H1 (cell line): ENCODE measurements around the gene PRKAR1B. TPM values are rescaled to one million over a fixed set of nuclear protein-coding genes. Genes with fewer than 3 reads are reported as not detected.

Source experiments
- CTCF ChIA-PET: fragments of 300-600 bp; sonication (Branson Sonifier 250); formaldehyde crosslinking; loops from one replicate; lab custom pipeline; 2021; ENCODE audit not compliant: partially characterized antibody; lab: Charles Lee
- POLR2A ChIA-PET: fragments of 300-600 bp; sonication (Branson Sonifier 250); formaldehyde crosslinking; loops from one replicate; lab custom pipeline; 2021; ENCODE audit warnings: inconsistent platforms; ENCODE audit not compliant: partially characterized antibody; lab: Charles Lee
- DNase-seq, 2 experiments: peaks; one replicate each; pipeline versions ENCODE4 v3.0.0 to v3.0.0-alpha.2; 2010 to 2022; ENCODE audit warnings: low spot score in 2 of 2, low read depth in 1 of 2, mixed read lengths in 1 of 2
- FAIRE-seq: peaks from 2 replicates; lab custom pipeline; 2011; peaks lifted over from hg19 to GRCh38; lab: Jason Lieb, UNC
- H2AFZ ChIP-seq: 2 replicates; pipeline ENCODE4 v1.8.1; 2012; ENCODE audit warnings: low read length, inconsistent platforms
- H2AK5ac ChIP-seq: 2 replicates; pipeline ENCODE4 v1.6.1; 2013; ENCODE audit warnings: low read depth, low read length
- H2BK120ac ChIP-seq: replicated peaks from 2 replicates; pipeline ENCODE3; 2013; ENCODE audit warnings: low read depth, low read length, inconsistent platforms
- H2BK12ac ChIP-seq: 2 replicates; pipeline ENCODE4 v1.6.1; 2013; ENCODE audit warnings: low read depth, low read length
- H2BK15ac ChIP-seq: 2 replicates; pipeline ENCODE4 v1.6.1; 2013; ENCODE audit warnings: low read length
- H2BK20ac ChIP-seq: 2 replicates; pipeline ENCODE4 v1.6.1; 2013; ENCODE audit warnings: low read length
- H2BK5ac ChIP-seq: 2 replicates; pipeline ENCODE4 v1.6.1; 2013; ENCODE audit warnings: low read depth, low read length
- H3K14ac ChIP-seq: 2 replicates; pipeline ENCODE4 v1.6.1; 2013; ENCODE audit warnings: inconsistent platforms; ENCODE audit not compliant: insufficient read length
- H3K18ac ChIP-seq: 2 replicates; pipeline ENCODE4 v1.6.1; 2013; ENCODE audit warnings: low read length; ENCODE audit errors: extremely low read depth
- H3K23ac ChIP-seq: 2 replicates; pipeline ENCODE4 v1.6.1; 2013; ENCODE audit warnings: inconsistent platforms; ENCODE audit not compliant: insufficient read length
- H3K23me2 ChIP-seq: 2 replicates; pipeline ENCODE4 v1.6.1; 2013; ENCODE audit warnings: low read depth, low read length
- H3K27ac ChIP-seq: 2 replicates; pipeline ENCODE4 v1.6.1; 2011; ENCODE audit warnings: low read depth, low read length, inconsistent platforms
- H3K27me3 ChIP-seq, 4 experiments: replicated peaks in 1 of 4; 1 replicate in 1 of 4; 2 replicates in 3 of 4; pipeline versions ENCODE4 v1.6.1 to v1.8.1; 2011 to 2013; ENCODE audit warnings: low read length in 3 of 4, mild to moderate bottlenecking in 3 of 4, inconsistent platforms in 2 of 4, mixed read lengths in 2 of 4, moderate library complexity in 1 of 4; ENCODE audit not compliant: control insufficient read depth in 3 of 4, insufficient read depth in 3 of 4; ENCODE audit errors: extremely low read depth in 1 of 4
- H3K36me3 ChIP-seq, 4 experiments: 2 replicates each; pipeline versions ENCODE4 v1.6.1 to v1.8.1; 2011 to 2013; ENCODE audit warnings: mild to moderate bottlenecking in 4 of 4, low read length in 3 of 4, moderate library complexity in 2 of 4, control low read depth in 1 of 4, inconsistent platforms in 1 of 4; ENCODE audit not compliant: insufficient read depth in 4 of 4, control insufficient read depth in 2 of 4
- H3K4ac ChIP-seq: replicated peaks from 2 replicates; pipeline ENCODE3; 2013; ENCODE audit warnings: low read length, low read depth, mixed read lengths, inconsistent platforms; ENCODE audit not compliant: insufficient read length
- H3K4me1 ChIP-seq, 4 experiments: replicated peaks in 1 of 4; 1 replicate in 1 of 4; 2 replicates in 3 of 4; pipeline versions ENCODE4 v1.6.1 to v1.8.1; 2011 to 2013; ENCODE audit warnings: low read length in 3 of 4, inconsistent platforms in 2 of 4, mixed read lengths in 1 of 4; ENCODE audit not compliant: insufficient read depth in 4 of 4, control insufficient read depth in 3 of 4
- H3K4me2 ChIP-seq, 2 experiments: 2 replicates each; pipeline versions ENCODE4 v1.6.1 to v1.8.1; 2011 to 2013; ENCODE audit warnings: low read depth in 2 of 2, low read length in 2 of 2, control low read depth in 1 of 2, inconsistent platforms in 1 of 2, mild to moderate bottlenecking in 1 of 2; ENCODE audit not compliant: insufficient read depth in 1 of 2
- H3K4me3 ChIP-seq, 4 experiments: fragments of 200-600, 300-600 bp in 1 of 4; sonication (generic), shearing (Covaris generic), sonication (Bioruptor Twin) in 1 of 4; 2 replicates each; pipeline versions ENCODE4 v1.5.1 to v1.8.1; 2011 to 2016; ENCODE audit warnings: low read length in 4 of 4, low read depth in 3 of 4, control low read depth in 2 of 4, inconsistent platforms in 2 of 4, mild to moderate bottlenecking in 2 of 4, mixed read lengths in 1 of 4, moderate library complexity in 1 of 4; ENCODE audit not compliant: insufficient read depth in 2 of 4; ENCODE audit errors: extremely low read depth in 1 of 4
- H3K56ac ChIP-seq: replicated peaks from 2 replicates; pipeline ENCODE3; 2013; ENCODE audit warnings: low read depth, mild to moderate bottlenecking, mixed read lengths, low read length, inconsistent platforms; ENCODE audit not compliant: insufficient read length
- H3K79me1 ChIP-seq: 2 replicates; pipeline ENCODE4 v1.6.1; 2013; ENCODE audit warnings: low read depth, low read length, control low read depth
- H3K79me2 ChIP-seq, 2 experiments: 2 replicates each; pipeline versions ENCODE4 v1.6.1 to v1.8.1; 2012 to 2013; ENCODE audit warnings: low read length in 2 of 2, mild to moderate bottlenecking in 2 of 2, inconsistent platforms in 1 of 2; ENCODE audit not compliant: insufficient read depth in 2 of 2, control insufficient read depth in 1 of 2
- H3K9ac ChIP-seq, 4 experiments: replicated peaks in 1 of 4; 1 replicate in 1 of 4; 2 replicates in 3 of 4; pipeline versions ENCODE4 v1.6.1 to v1.8.1; 2011 to 2013; ENCODE audit warnings: low read depth in 3 of 4, low read length in 3 of 4, control low read depth in 2 of 4, mild to moderate bottlenecking in 2 of 4, moderate library complexity in 2 of 4, inconsistent platforms in 1 of 4; ENCODE audit errors: extremely low read depth in 1 of 4
- H3K9me3 ChIP-seq, 2 experiments: 2 replicates each; pipeline versions ENCODE4 v1.6.1 to v1.8.1; 2012 to 2013; ENCODE audit warnings: mild to moderate bottlenecking in 2 of 2, moderate library complexity in 2 of 2, control low read depth in 1 of 2, inconsistent platforms in 1 of 2, low read depth in 1 of 2, low read length in 1 of 2, mixed read lengths in 1 of 2; ENCODE audit not compliant: insufficient read depth in 2 of 2
- H4K20me1 ChIP-seq, 2 experiments: replicated peaks in 1 of 2; 2 replicates each; pipeline versions ENCODE3 to v1.8.1; 2011 to 2013; ENCODE audit warnings: inconsistent platforms in 2 of 2, low read length in 2 of 2, mild to moderate bottlenecking in 1 of 2; ENCODE audit not compliant: insufficient read depth in 2 of 2, control insufficient read depth in 1 of 2
- H4K5ac ChIP-seq: 2 replicates; pipeline ENCODE4 v1.6.1; 2013; ENCODE audit warnings: low read length, low read depth, mixed read lengths, inconsistent platforms; ENCODE audit not compliant: insufficient read length
- H4K8ac ChIP-seq: 2 replicates; pipeline ENCODE4 v1.8.0; 2013; ENCODE audit warnings: mild to moderate bottlenecking, moderate library complexity, low read length, inconsistent platforms; ENCODE audit not compliant: insufficient read depth; ENCODE audit errors: extremely low read depth
- H4K91ac ChIP-seq: replicated peaks from 2 replicates; pipeline ENCODE3; 2013; ENCODE audit warnings: low read length, mixed read lengths, inconsistent platforms; ENCODE audit not compliant: insufficient read length
- BACH1 ChIP-seq: IDR thresholded peaks from 2 replicates; pipeline ENCODE4 v1.6.1; 2012; ENCODE audit warnings: low read length, improper control_type of control experiment
- GABPA ChIP-seq: IDR thresholded peaks from 2 replicates; pipeline ENCODE4 v1.6.1; 2011; ENCODE audit warnings: mild to moderate bottlenecking, low read length, moderate library complexity, borderline replicate concordance; ENCODE audit not compliant: insufficient read depth
- POLR2A ChIP-seq, 2 experiments: IDR thresholded peaks; 1 replicate in 1 of 2; 2 replicates in 1 of 2; pipeline ENCODE4 v1.6.1; 2011; ENCODE audit warnings: low read depth in 2 of 2, low read length in 2 of 2, mild to moderate bottlenecking in 2 of 2; ENCODE audit errors: control extremely low read depth in 1 of 2
- RAD21 ChIP-seq, 2 experiments: IDR thresholded peaks in 1 of 2; conservative IDR thresholded peaks in 1 of 2; 2 replicates each; pipeline ENCODE4 v1.6.1; 2011; ENCODE audit warnings: low read depth in 2 of 2, low read length in 2 of 2, improper control_type of control experiment in 1 of 2, inconsistent platforms in 1 of 2, mild to moderate bottlenecking in 1 of 2, moderate library complexity in 1 of 2
- RNF2 ChIP-seq: fragments of 200-900, 300-1000 bp; sonication (generic); IDR thresholded peaks from 2 replicates; pipeline ENCODE4 v1.7.1; 2016; ENCODE audit warnings: borderline replicate concordance, low read depth, mild to moderate bottlenecking, antibody characterized with exemption, low read length; ENCODE audit not compliant: poor library complexity, severe bottlenecking; ENCODE audit errors: missing control alignments
- TBP ChIP-seq: IDR thresholded peaks from 2 replicates; pipeline ENCODE4 v1.6.1; 2011; ENCODE audit warnings: low read depth, low read length, improper control_type of control experiment
- TEAD4 ChIP-seq: IDR thresholded peaks from 2 replicates; pipeline ENCODE4 v1.6.1; 2012; ENCODE audit warnings: low read depth, low read length, inconsistent platforms, mixed read lengths
- WGBS, 2 experiments: shearing (Covaris generic) in 1 of 2; methylation state at CpG; one replicate each; pipeline versions ENCODE4 v1.1.6 to v1.1.7; 2013 to 2015; ENCODE audit warnings: low lambda C conversion rate in 2 of 2, mixed read lengths in 2 of 2, inconsistent platforms in 1 of 2, low coverage in 1 of 2, missing lambda C conversion rate in 1 of 2; ENCODE audit not compliant: insufficient replicate concordance in 2 of 2, insufficient coverage in 1 of 2, insufficient read length in 1 of 2; ENCODE audit errors: extremely low coverage in 1 of 2, missing lambda C conversion rate in 1 of 2; 5-methylcytosine and 5-hydroxymethylcytosine counted together
- polyA plus RNA-seq, 7 experiments: library from polyadenylated mRNA; depleted of rRNA in 3 of 7; stranded (reverse) in 5 of 7; unstranded in 2 of 7; fragments of >200 nt in 5 of 7; fragments of 200-250 nt in 2 of 7; gene quantifications; 1 replicate in 5 of 7; 2 replicates in 1 of 7; 4 replicates in 1 of 7; pipeline versions ENCODE4 v1.2.1 to v1.2.3, GENCODE V29; 2011 to 2013; ENCODE audit warnings: missing spikeins in 2 of 7, mixed read lengths in 2 of 7
- total RNA-seq: library from RNA; stranded (reverse); fragmentation: NEBNext Ultra II Directional; extraction: Animal tissue kit (Norgen Biotek cat#: 25700); gene quantifications from 2 replicates; pipeline ENCODE4 v1.2.1, GENCODE V29; 2021
- TF ChIP-seq, protein P1 (sequence below): IDR thresholded peaks from 2 replicates; pipeline ENCODE4 v1.6.1; 2012; ENCODE audit warnings: inconsistent platforms
- TF ChIP-seq, protein P2 (sequence below): IDR thresholded peaks from 2 replicates; pipeline ENCODE4 v1.6.1; 2011; ENCODE audit warnings: low read length, improper control_type of control experiment

PRKAR1B gene
- total and polyA plus RNA-seq, 2 of the 8 experiments (the other 6 are each of a cell fraction or from before 2014, with no cell fraction given): 12.3 to 55.7 TPM

DNA sequence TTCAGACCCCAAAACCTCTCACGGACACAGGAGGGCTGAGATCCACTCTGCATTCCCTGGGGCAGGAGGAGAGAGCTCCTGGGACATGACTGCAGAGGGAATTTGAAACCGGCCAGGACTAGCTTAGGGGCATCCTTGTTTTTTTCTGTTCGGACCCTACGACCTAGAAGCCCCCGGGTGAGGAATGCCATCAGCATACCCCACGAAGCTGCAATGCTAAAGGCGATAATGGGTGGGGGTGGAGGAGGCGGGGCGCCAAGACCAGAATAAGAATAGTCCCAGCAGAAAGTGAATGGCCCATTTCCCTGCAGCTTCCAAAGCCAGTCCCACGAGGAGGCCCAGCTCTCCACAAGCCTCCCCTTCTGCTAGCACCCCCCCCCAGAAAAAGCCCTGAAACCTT lies 211.5 kb downstream of the PRKAR1B start:
- H3K14ac ChIP-seq: no peak overlapping the region
- peak overlapping the region; percentile 58; the same call in 1 of the 2 replicates for H4K8ac ChIP-seq
- peaks cover 7 to 10% of the 10 kb centered on the region in 2 experiments for H4K20me1 ChIP-seq
- WGBS, 2 experiments: 5% methylated on average over 10 of the region's 10 CpGs; no CpG with 5 or more reads in 1 of the 2 experiments
- peak overlapping the region; percentile 81; the same call in 1 of the 2 replicates for H2BK15ac ChIP-seq
- no peak overlapping the region for H2AK5ac ChIP-seq
- no peak overlapping the region for H2AFZ ChIP-seq
- ChIA-PET POLR2A (interaction anchor here (0.5 to 1.8 kb wide), 15 partner anchors 13 to 301 kb away, joined by 3 to 8 read pairs (median 4); no protein-coding TSS in a partner anchor), CTCF (interaction anchor here (0.7 to 1.4 kb wide), 5 partner anchors 31 to 329 kb away, joined by 3 to 6 read pairs (median 4); no protein-coding TSS in a partner anchor)
- H3K27me3 ChIP-seq: peaks cover 0 to 5% (median 1%) of the 10 kb centered on the region in 4 experiments; a peak in 6 of 7 replicates
- H3K79me1 ChIP-seq: no peaks in the 10 kb centered on the region; the same call in 1 of the 2 replicates
- H3K18ac ChIP-seq: peak overlapping the region; percentile 96
- peaks cover 12% of the 10 kb centered on the region; the same call in 1 of the 2 replicates for H3K23me2 ChIP-seq
- H2BK120ac ChIP-seq: peak overlapping the region; percentile 7
- H4K5ac ChIP-seq: peak overlapping the region; percentile 55
- H3K27ac ChIP-seq: peak overlapping the region; percentile 45; the same call in 1 of the 2 replicates
- peak overlapping the region; percentile 66 to 89 for H3K4me2 ChIP-seq
- H2BK12ac ChIP-seq: peak overlapping the region; percentile 7; the same call in 1 of the 2 replicates
- no peak overlapping the region for H3K9ac ChIP-seq
- H3K56ac ChIP-seq: no peak overlapping the region
- FAIRE-seq (peak; percentile 7), DNase-seq (peak in 1 of 2 experiments; percentile 70)
- peak overlapping the region; percentile 12; the same call in 1 of the 2 replicates for H2BK5ac ChIP-seq
- H2BK20ac ChIP-seq: no peak overlapping the region
- H3K23ac ChIP-seq: no peak overlapping the region
- peak overlapping the region; percentile 63 for H4K91ac ChIP-seq
- H3K4me3 ChIP-seq: peak overlapping the region in 3 of 4 experiments; percentile 14 to 98 (median 26); a peak in 4 of 8 replicates
- H3K4ac ChIP-seq: peak overlapping the region; percentile 50
- H3K79me2 ChIP-seq: peaks cover 0 to 58% of the 10 kb centered on the region in 2 experiments; a peak in 3 of 4 replicates
- peaks cover 6 to 36% (median 16%) of the 10 kb centered on the region in 4 experiments for H3K4me1 ChIP-seq
- H3K36me3 ChIP-seq: peaks cover 0 to 5% (median 1%) of the 10 kb centered on the region in 4 experiments; a peak in 3 of 8 replicates
- H3K9me3 ChIP-seq: no peaks in the 10 kb centered on the region
- TF ChIP-seq BACH1: peak; percentile 38
- TF ChIP-seq, protein P1, sequence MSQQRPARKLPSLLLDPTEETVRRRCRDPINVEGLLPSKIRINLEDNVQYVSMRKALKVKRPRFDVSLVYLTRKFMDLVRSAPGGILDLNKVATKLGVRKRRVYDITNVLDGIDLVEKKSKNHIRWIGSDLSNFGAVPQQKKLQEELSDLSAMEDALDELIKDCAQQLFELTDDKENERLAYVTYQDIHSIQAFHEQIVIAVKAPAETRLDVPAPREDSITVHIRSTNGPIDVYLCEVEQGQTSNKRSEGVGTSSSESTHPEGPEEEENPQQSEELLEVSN: no peak
- peak in 1 of 2 experiments; percentile 58; a peak in 1 of 3 replicates for TF ChIP-seq POLR2A (IDR thresholded peaks at IDR 0.05; ENCODE audit: control extremely low read depth in 1 of 2, low read depth in 2 of 2, low read length in 2 of 2)
- peak; percentile 63; the same call in 1 of the 2 replicates for TF ChIP-seq TEAD4
- TF ChIP-seq TBP: peak; percentile 80
- no peak for TF ChIP-seq RAD21 (IDR thresholded peaks at IDR 0.05 in 1 of 2, conservative IDR thresholded peaks at IDR 0.05 in 1 of 2; ENCODE audit: low read depth in 2 of 2, low read length in 2 of 2)
- 0 out of 2 replicates have a peak, but pooled peaks have one; percentile 4 for TF ChIP-seq GABPA
- TF ChIP-seq, protein P2, sequence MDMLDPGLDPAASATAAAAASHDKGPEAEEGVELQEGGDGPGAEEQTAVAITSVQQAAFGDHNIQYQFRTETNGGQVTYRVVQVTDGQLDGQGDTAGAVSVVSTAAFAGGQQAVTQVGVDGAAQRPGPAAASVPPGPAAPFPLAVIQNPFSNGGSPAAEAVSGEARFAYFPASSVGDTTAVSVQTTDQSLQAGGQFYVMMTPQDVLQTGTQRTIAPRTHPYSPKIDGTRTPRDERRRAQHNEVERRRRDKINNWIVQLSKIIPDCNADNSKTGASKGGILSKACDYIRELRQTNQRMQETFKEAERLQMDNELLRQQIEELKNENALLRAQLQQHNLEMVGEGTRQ: no peak
- no peak for TF ChIP-seq RNF2
